NCI-H446 treated with DMSO at 0.1 percent for 48 hours (cell line): Measurements from ENCODE around the gene HMCN2.
"Not testable (repeated sequence)": the region's sequence is repeated elsewhere in the genome, so short reads cannot be mapped to it uniquely, and the experiment has no call there.

Experiments used
- DNase-seq: peaks from one replicate; lab custom pipeline; 2025; lab: John Stamatoyannopoulos, UW

The HMCN2 gene

GRCh38 chr9:130264414-130265350 lies 878 bp upstream of the HMCN2 start:
- no peak for DNase-seq

- no peak for DNase-seq
These were observed 907 bp downstream of the HMCN2 start for GRCh38 chr9:130266236-130267098.

- DNase-seq = no peak
These were observed 2.4 kb downstream of the HMCN2 start for GRCh38 chr9:130267930-130268329.

- no peak for DNase-seq
These were observed 3.1 kb downstream of the HMCN2 start for GRCh38 chr9:130268521-130269211.

GRCh38 chr9:130271473-130271872 lies 5.9 kb downstream of the HMCN2 start:
- no peak for DNase-seq

- no peak for DNase-seq
These were observed 9.6 kb downstream of the HMCN2 start for GRCh38 chr9:130275156-130275555.

- no peak for DNase-seq
These were observed 10.6 kb downstream of the HMCN2 start for GRCh38 chr9:130276121-130276520.

GRCh38 chr9:130276955-130277354 lies 11.4 kb downstream of the HMCN2 start:
- no peak for DNase-seq

GRCh38 chr9:130277525-130277924 lies 12.0 kb downstream of the HMCN2 start:
- DNase-seq = not testable (repeated sequence)

GRCh38 chr9:130283539-130284248 lies 18.1 kb downstream of the HMCN2 start:
- no peak for DNase-seq

- no peak for DNase-seq
These were observed 18.7 kb downstream of the HMCN2 start for GRCh38 chr9:130284249-130284625.

- DNase-seq = no peak
These were observed 19.1 kb downstream of the HMCN2 start for GRCh38 chr9:130284690-130285089.

- no peak for DNase-seq
These were observed 19.7 kb downstream of the HMCN2 start for GRCh38 chr9:130285271-130285670.

GRCh38 chr9:130286072-130286770 lies 20.7 kb downstream of the HMCN2 start:
- DNase-seq = no peak

GRCh38 chr9:130286781-130287428 lies 21.3 kb downstream of the HMCN2 start:
- DNase-seq = no peak

- DNase-seq = no peak
These were observed 22.2 kb downstream of the HMCN2 start for GRCh38 chr9:130287736-130288135.

GRCh38 chr9:130288393-130288792 lies 22.8 kb downstream of the HMCN2 start:
- DNase-seq = no peak

- no peak for DNase-seq
These were observed 23.5 kb downstream of the HMCN2 start for GRCh38 chr9:130288926-130289690.

- no peak for DNase-seq
These were observed 24.2 kb downstream of the HMCN2 start for GRCh38 chr9:130289711-130290241.
